ENCODE measurements around the gene SKOR2. TPM values are rescaled to one million over a fixed set of nuclear protein-coding genes. Genes with fewer than 3 reads are reported as not detected.
"Not testable (repeated sequence)": the region's sequence is repeated elsewhere in the genome, so short reads cannot be mapped to it uniquely, and the experiment has no call there.

Gene SKOR2
- total and polyA plus RNA-seq, 2 of the 13 experiments (the other 11 are each of a cell fraction or from before 2014, with no cell fraction given), result not detected

GRCh38 chr18:47184419-47185050, 66.9 kb downstream of the SKOR2 start (continued):
- TF ChIP-seq MAFG (CRISPR knock-in tag; IDR thresholded peaks at IDR 0.05), result peak; percentile 66
- TF ChIP-seq ZSCAN12 (CRISPR knock-in tag; IDR thresholded peaks at IDR 0.05), result no peak
- no peak for TF ChIP-seq ZBTB7A (CRISPR knock-in tag; IDR thresholded peaks at IDR 0.05)
- no peak for TF ChIP-seq SPEN (CRISPR knock-in tag; IDR thresholded peaks at IDR 0.05; ENCODE audit: low read depth)

- H4K20me1 ChIP-seq (ENCODE audit: insufficient read depth, low read length); intact Hi-C loops (cut with micrococcal nuclease; ENCODE audit: unreplicated experiment); FAIRE-seq; H3K4me2 ChIP-seq (ENCODE audit: low read depth, low read length); POLR2A ChIA-PET; DNase-seq (ENCODE audit: low spot score); H2AFZ ChIP-seq (ENCODE audit: low read length); in situ Hi-C loops (cut with HindIII; ENCODE audit: extremely low pct_ligation_motif_present, low pct_unique_long_range_greater_than_20kb); H3K79me2 ChIP-seq (ENCODE audit: insufficient read depth, low read length); BruUV-seq (replicated peaks); H3K4me1 ChIP-seq (ENCODE audit: insufficient read depth, low read length); H3K27me3 ChIP-seq (ENCODE audit: control insufficient read depth in 1 of 2, insufficient read depth in 2 of 2, low read length in 2 of 2); CTCF ChIA-PET (ENCODE audit: low intra/inter-chr PET ratio, low total read pairs); H3K27ac ChIP-seq (ENCODE audit: extremely low read length, insufficient read depth, low read length); H3K4me3 ChIP-seq (replicated peaks in 1 of 3; ENCODE audit: insufficient read depth in 1 of 3, low read depth in 2 of 3, low read length in 3 of 3); ATAC-seq; H3K9ac ChIP-seq (ENCODE audit: insufficient read depth, low read depth, low read length); H3K36me3 ChIP-seq (replicated peaks in 1 of 2; ENCODE audit: control insufficient read depth in 1 of 2, insufficient read depth in 2 of 2, low read length in 2 of 2): not testable (repeated sequence)
- WGBS (ENCODE audit: low lambda C conversion rate), result 83% methylated on average over 2 of the region's 5 CpGs
- peaks cover 14% of the 10 kb centered on the region for H3K9me3 ChIP-seq (ENCODE audit: low read length)
Measured at GRCh38 chr18:47182156-47182555, 69.3 kb downstream of the SKOR2 start.

GRCh38 chr18:47180765-47181164, 70.7 kb downstream of the SKOR2 start:
- no peak for ATAC-seq
- ChIA-PET CTCF (ENCODE audit: low intra/inter-chr PET ratio, low total read pairs) (no interaction called here), POLR2A (no interaction called here)
- Histone ChIP-seq H3K79me2 (ENCODE audit: insufficient read depth, low read length) (peaks cover 4% of the 10 kb centered on the region), H2AFZ (ENCODE audit: low read length) (no peak overlapping the region), H3K4me3 (replicated peaks in 1 of 3; ENCODE audit: insufficient read depth in 1 of 3, low read depth in 2 of 3, low read length in 3 of 3) (no peak overlapping the region), H3K27me3 (ENCODE audit: control insufficient read depth in 1 of 2, insufficient read depth in 2 of 2, low read length in 2 of 2) (peaks cover 0 to 2% of the 10 kb centered on the region in 2 experiments; a peak in 1 of 5 replicates), H3K4me2 (ENCODE audit: low read depth, low read length) (no peak overlapping the region), H4K20me1 (ENCODE audit: insufficient read depth, low read length) (no peaks in the 10 kb centered on the region), H3K36me3 (replicated peaks in 1 of 2; ENCODE audit: control insufficient read depth in 1 of 2, insufficient read depth in 2 of 2, low read length in 2 of 2) (no peaks in the 10 kb centered on the region), H3K27ac (ENCODE audit: extremely low read length, insufficient read depth, low read length) (no peak overlapping the region), H3K4me1 (ENCODE audit: insufficient read depth, low read length) (no peaks in the 10 kb centered on the region; the same call in 1 of the 2 replicates), H3K9me3 (ENCODE audit: low read length) (peaks cover 14% of the 10 kb centered on the region), H3K9ac (ENCODE audit: insufficient read depth, low read depth, low read length) (no peak overlapping the region)
- FAIRE-seq, result no peak
- intact Hi-C loops (cut with micrococcal nuclease; ENCODE audit: unreplicated experiment) (no loop called here), in situ Hi-C loops (cut with HindIII; ENCODE audit: extremely low pct_ligation_motif_present, low pct_unique_long_range_greater_than_20kb) (no loop called here)
- BruUV-seq (replicated peaks), result no TSS peak
- 48% methylated on average over 3 of the region's 3 CpGs for WGBS (ENCODE audit: low lambda C conversion rate)
- DNase-seq (ENCODE audit: low spot score), result no peak
- TF ChIP-seq ZNF792 (CRISPR knock-in tag; IDR thresholded peaks at IDR 0.05) (no peak), ZNF746 (CRISPR knock-in tag; IDR thresholded peaks at IDR 0.05) (no peak), ZC3H4 (CRISPR knock-in tag; IDR thresholded peaks at IDR 0.05; ENCODE audit: borderline replicate concordance) (no peak), CREM (IDR thresholded peaks at IDR 0.05) (no peak), CREM (CRISPR knock-in tag; IDR thresholded peaks at IDR 0.05) (no peak), PAXIP1 (CRISPR knock-in tag; conservative IDR thresholded peaks at IDR 0.05) (no peak), ZNF557 (CRISPR knock-in tag; IDR thresholded peaks at IDR 0.05) (no peak), ONECUT2 (CRISPR knock-in tag; IDR thresholded peaks at IDR 0.05) (no peak), NONO (IDR thresholded peaks at IDR 0.05) (no peak), NONO (CRISPR knock-in tag; conservative IDR thresholded peaks at IDR 0.05) (no peak), PHF5A (CRISPR knock-in tag; IDR thresholded peaks at IDR 0.05; ENCODE audit: low read depth, unreplicated experiment) (no peak), GATAD2A (CRISPR knock-in tag; IDR thresholded peaks at IDR 0.05) (no peak), ZNF10 (CRISPR knock-in tag; IDR thresholded peaks at IDR 0.05; ENCODE audit: borderline replicate concordance, low read depth) (no peak)

Measured in HepG2 (cell line).